ENCODE results near the gene NLK. TPM values are rescaled to one million over a fixed set of nuclear protein-coding genes. Genes with fewer than 3 reads are reported as not detected.
"Not testable (repeated sequence)": the region's sequence is repeated elsewhere in the genome, so short reads cannot be mapped to it uniquely, and the experiment has no call there.

The NLK gene
- total RNA-seq, 1 experiment from 2014 or later = 12.8 TPM

- no peaks in the 10 kb centered on the region for H3K79me2 ChIP-seq (ENCODE audit: insufficient read depth, low read length)
- H3K9me3 ChIP-seq (ENCODE audit: control insufficient read depth in 1 of 2, insufficient read depth in 1 of 2, low read depth in 1 of 2, low read length in 2 of 2) = no peaks in the 10 kb centered on the region
- ChIA-PET POLR2A (no interaction called here), CTCF (no interaction called here), RAD21 (ENCODE audit: low non-redundant PET in 1 of 2, low total read pairs in 2 of 2, uncharacterized antibody in 2 of 2, unreplicated experiment in 2 of 2) (no interaction called here)
- no peak overlapping the region for H3K27ac ChIP-seq (ENCODE audit: low read depth, low read length)
- H3K9me2 ChIP-seq (ENCODE audit: insufficient read depth) = no peaks in the 10 kb centered on the region
- no peak overlapping the region for H3K4me2 ChIP-seq (ENCODE audit: low read length)
- H2AFZ ChIP-seq (ENCODE audit: low read depth, low read length, poor library complexity, severe bottlenecking) = no peak overlapping the region
- H3K4me1 ChIP-seq (ENCODE audit: control insufficient read depth in 1 of 2, insufficient read depth in 2 of 2, low read length in 2 of 2) = no peaks in the 10 kb centered on the region
- H3K4me3 ChIP-seq (replicated peaks in 1 of 2; ENCODE audit: low read depth in 1 of 2, low read length in 2 of 2) = no peak overlapping the region
- no peaks in the 10 kb centered on the region for H3K27me3 ChIP-seq (ENCODE audit: insufficient read depth, low read length)
- no peak for TF ChIP-seq POLR2AphosphoS5 (IDR thresholded peaks at IDR 0.05; ENCODE audit: low read depth, low read length)
- TF ChIP-seq ZBTB33 (IDR thresholded peaks at IDR 0.05; ENCODE audit: extremely low read depth, insufficient replicate concordance, low read length) = no peak
- no peak for TF ChIP-seq ELF1 (IDR thresholded peaks at IDR 0.05; ENCODE audit: borderline replicate concordance, low read depth)
- H4K20me1 ChIP-seq (ENCODE audit: insufficient read depth) = no peaks in the 10 kb centered on the region
- no peak for DNase-seq (ENCODE audit: low read depth, low spot score)
- H3K9ac ChIP-seq (ENCODE audit: low read length) = no peak overlapping the region
- BruUV-seq (replicated peaks) = no TSS peak
- intact Hi-C loops (cut with micrococcal nuclease) = no loop called here
- H3K36me3 ChIP-seq (ENCODE audit: control insufficient read depth in 1 of 2, insufficient read depth in 2 of 2, low read length in 2 of 2) = no peaks in the 10 kb centered on the region
- ATAC-seq = no peak
Measured at GRCh38 chr17:28033972-28034714, 8.3 kb upstream of the NLK start.

GRCh38 chr17:28035452-28035851 lies 7.0 kb upstream of the NLK start:
- H4K20me1 ChIP-seq (ENCODE audit: insufficient read depth); H3K9me3 ChIP-seq (ENCODE audit: control insufficient read depth in 1 of 2, insufficient read depth in 1 of 2, low read depth in 1 of 2, low read length in 2 of 2); BruUV-seq (replicated peaks); H3K27me3 ChIP-seq (ENCODE audit: insufficient read depth, low read length); H3K4me2 ChIP-seq (ENCODE audit: low read length); H3K9me2 ChIP-seq (ENCODE audit: insufficient read depth); RAD21 ChIA-PET (ENCODE audit: low non-redundant PET in 1 of 2, low total read pairs in 2 of 2, uncharacterized antibody in 2 of 2, unreplicated experiment in 2 of 2); H3K27ac ChIP-seq (ENCODE audit: low read depth, low read length); intact Hi-C loops (cut with micrococcal nuclease); H2AFZ ChIP-seq (ENCODE audit: low read depth, low read length, poor library complexity, severe bottlenecking); H3K36me3 ChIP-seq (ENCODE audit: control insufficient read depth in 1 of 2, insufficient read depth in 2 of 2, low read length in 2 of 2); H3K9ac ChIP-seq (ENCODE audit: low read length); H3K4me1 ChIP-seq (ENCODE audit: control insufficient read depth in 1 of 2, insufficient read depth in 2 of 2, low read length in 2 of 2); H3K4me3 ChIP-seq (replicated peaks in 1 of 2; ENCODE audit: low read depth in 1 of 2, low read length in 2 of 2); POLR2A ChIA-PET; DNase-seq (ENCODE audit: low read depth, low spot score); H3K79me2 ChIP-seq (ENCODE audit: insufficient read depth, low read length); CTCF ChIA-PET; ATAC-seq: not testable (repeated sequence)

GRCh38 chr17:28035884-28036283 lies 6.6 kb upstream of the NLK start:
- H3K4me3 ChIP-seq (replicated peaks in 1 of 2; ENCODE audit: low read depth in 1 of 2, low read length in 2 of 2); CTCF ChIA-PET; ATAC-seq; H3K4me1 ChIP-seq (ENCODE audit: control insufficient read depth in 1 of 2, insufficient read depth in 2 of 2, low read length in 2 of 2); H4K20me1 ChIP-seq (ENCODE audit: insufficient read depth); H2AFZ ChIP-seq (ENCODE audit: low read depth, low read length, poor library complexity, severe bottlenecking); BruUV-seq (replicated peaks); H3K9me2 ChIP-seq (ENCODE audit: insufficient read depth); H3K27me3 ChIP-seq (ENCODE audit: insufficient read depth, low read length); H3K9ac ChIP-seq (ENCODE audit: low read length); H3K9me3 ChIP-seq (ENCODE audit: control insufficient read depth in 1 of 2, insufficient read depth in 1 of 2, low read depth in 1 of 2, low read length in 2 of 2); DNase-seq (ENCODE audit: low read depth, low spot score); H3K27ac ChIP-seq (ENCODE audit: low read depth, low read length); H3K4me2 ChIP-seq (ENCODE audit: low read length); H3K36me3 ChIP-seq (ENCODE audit: control insufficient read depth in 1 of 2, insufficient read depth in 2 of 2, low read length in 2 of 2); intact Hi-C loops (cut with micrococcal nuclease); RAD21 ChIA-PET (ENCODE audit: low non-redundant PET in 1 of 2, low total read pairs in 2 of 2, uncharacterized antibody in 2 of 2, unreplicated experiment in 2 of 2); POLR2A ChIA-PET; H3K79me2 ChIP-seq (ENCODE audit: insufficient read depth, low read length): not testable (repeated sequence)

Data from HCT116 (cell line).